SK-MEL-5 (cell line): Measurements from ENCODE around the gene PTCD1. TPM values are rescaled to one million over a fixed set of nuclear protein-coding genes. Genes with fewer than 3 reads are reported as not detected.
"Not testable (repeated sequence)": the region's sequence is repeated elsewhere in the genome, so short reads cannot be mapped to it uniquely, and the experiment has no call there.

ENCODE experiments used
- DNase-seq: peaks from one replicate; pipeline ENCODE4 v3.0.0-alpha.2; 2016; ENCODE audit warnings: low read depth, low spot score
- in situ Hi-C: cut with HindIII; loops from 2 replicates; pipeline ENCODE4 v1.10.0; 2016; ENCODE audit warnings: low sequenced_read_pairs, high pct_unique_total_duplicates, low pct_unique_long_range_greater_than_20kb
- total RNA-seq: library from RNA; depleted of rRNA; stranded (reverse); fragments of >200 nt; shearing (Covaris generic); gene quantifications from 2 replicates; pipeline ENCODE4 v1.2.3, GENCODE V29; 2014

PTCD1 gene
- total RNA-seq, 1 experiment from 2014 or later: 17.4 TPM

DNA sequence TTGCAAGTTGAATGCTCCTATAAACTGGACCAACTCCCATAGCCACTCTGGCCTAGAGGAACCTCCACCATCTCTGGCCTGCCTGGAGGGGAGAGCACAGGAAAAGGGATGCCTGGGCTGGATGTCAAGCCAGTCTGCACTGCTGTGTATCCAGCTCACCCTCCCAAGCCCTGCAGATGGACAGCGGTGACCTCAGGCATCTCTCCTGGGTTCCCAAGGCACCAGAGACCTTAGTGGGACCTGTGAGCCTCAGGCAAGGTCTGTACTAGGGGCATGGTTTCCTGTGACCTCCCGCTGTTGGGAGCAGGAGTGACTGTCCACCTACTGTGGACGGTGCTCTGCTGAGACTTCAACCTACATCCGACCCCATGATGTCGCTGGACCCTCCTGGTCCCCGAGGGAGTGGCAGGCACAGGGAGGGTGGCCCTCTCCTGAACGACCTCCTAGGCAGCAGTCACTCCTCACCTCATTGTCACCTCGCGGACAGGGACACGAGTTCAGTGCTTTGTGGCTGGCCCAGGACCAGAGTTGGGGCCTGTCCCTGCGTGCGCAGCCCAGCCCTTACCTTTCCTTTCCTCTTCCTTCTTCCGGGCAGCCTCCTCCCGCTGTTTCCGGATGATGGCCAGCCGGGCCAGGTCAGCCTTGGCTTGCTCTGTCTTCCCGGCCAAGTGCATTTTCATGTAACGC lies 41.2 kb downstream of the PTCD1 start:
- DNase-seq: no peak
- in situ Hi-C loops: no loop called here

DNA sequence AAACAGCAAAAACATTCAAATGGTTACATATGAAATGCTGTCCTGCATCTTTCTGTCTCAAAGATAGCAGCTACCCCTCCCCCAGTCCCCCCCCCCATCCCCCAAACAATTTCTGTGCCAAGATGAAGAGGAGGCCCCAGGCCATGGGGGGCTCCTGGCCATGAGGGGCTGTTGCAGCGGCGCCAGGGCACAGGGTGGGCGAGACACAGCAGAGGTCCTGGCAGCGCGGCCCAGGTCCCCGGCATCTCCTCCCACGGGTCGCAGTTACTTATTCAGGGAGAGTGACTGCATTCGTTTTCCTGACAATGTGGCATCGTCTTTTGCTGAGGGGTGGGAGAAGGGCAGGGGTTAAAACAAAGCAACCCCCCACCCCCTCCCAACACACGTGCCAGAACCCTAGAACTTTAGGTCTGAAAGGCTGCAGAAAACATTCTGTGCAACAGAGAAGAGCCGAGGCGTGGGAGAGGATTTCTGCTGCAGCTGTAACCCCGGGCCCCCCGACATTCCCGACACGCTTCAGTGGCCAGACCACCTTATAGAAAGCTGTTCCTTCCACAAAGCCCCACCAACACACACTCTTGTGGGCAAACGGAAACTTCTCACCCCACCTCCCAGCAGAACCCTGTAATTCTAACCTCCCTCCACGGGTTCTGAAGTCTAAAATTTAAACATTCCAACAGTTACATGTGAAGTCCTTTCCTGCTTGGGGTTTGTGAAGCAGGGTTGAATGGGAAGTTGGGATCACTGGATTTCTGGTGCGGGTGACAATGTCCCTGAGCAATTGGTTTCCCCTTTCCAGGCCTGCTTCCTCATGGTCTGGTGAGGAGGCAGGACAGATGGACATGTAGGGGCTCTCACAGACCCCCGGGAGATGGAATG lies 41.9 kb downstream of the PTCD1 start:
- in situ Hi-C loops: no loop called here

DNA sequence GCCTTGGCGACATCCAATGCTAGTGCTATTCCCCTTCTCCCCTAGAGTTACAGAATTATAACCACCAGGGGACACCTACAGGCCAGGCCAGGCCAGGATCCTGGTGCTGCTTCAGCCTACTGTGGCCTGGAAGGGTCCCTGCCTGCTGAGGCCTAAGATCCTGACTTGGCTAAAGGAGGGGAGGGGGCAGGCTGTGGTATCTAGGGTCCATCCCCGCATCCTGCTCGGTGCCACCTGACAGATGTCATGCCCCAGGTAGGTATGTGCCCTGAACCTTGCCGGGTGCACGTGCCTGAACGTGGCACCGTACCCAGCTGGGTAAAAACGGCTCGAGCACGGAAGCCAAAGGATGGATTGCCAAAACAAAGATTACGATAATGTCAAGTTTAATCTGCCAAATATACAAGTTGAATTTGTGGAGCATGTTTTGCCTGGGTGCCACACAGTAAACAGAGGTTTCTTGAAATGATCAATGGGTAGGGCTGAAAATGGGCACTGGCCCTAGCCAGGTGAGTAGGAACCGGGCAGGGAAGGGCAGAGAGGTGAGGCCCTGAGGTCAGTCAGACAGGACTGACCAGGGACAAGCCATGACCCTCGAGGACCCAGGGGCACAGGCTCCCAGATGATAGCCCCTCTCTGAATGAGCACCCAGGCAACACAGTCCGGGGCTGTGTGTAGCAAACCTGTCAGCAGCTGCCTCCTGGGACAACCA lies 42.8 kb downstream of the PTCD1 start:
- peak; percentile 42 for DNase-seq

More for the DNA sequence above, 41.9 kb downstream of the PTCD1 start:
- no peak for DNase-seq

GRCh38 chr7:99394188-99394502 lies 44.5 kb downstream of the PTCD1 start:
- no peak for DNase-seq
- in situ Hi-C loops: no loop called here

More for the DNA sequence above, 42.8 kb downstream of the PTCD1 start:
- in situ Hi-C loops: no loop called here

DNA sequence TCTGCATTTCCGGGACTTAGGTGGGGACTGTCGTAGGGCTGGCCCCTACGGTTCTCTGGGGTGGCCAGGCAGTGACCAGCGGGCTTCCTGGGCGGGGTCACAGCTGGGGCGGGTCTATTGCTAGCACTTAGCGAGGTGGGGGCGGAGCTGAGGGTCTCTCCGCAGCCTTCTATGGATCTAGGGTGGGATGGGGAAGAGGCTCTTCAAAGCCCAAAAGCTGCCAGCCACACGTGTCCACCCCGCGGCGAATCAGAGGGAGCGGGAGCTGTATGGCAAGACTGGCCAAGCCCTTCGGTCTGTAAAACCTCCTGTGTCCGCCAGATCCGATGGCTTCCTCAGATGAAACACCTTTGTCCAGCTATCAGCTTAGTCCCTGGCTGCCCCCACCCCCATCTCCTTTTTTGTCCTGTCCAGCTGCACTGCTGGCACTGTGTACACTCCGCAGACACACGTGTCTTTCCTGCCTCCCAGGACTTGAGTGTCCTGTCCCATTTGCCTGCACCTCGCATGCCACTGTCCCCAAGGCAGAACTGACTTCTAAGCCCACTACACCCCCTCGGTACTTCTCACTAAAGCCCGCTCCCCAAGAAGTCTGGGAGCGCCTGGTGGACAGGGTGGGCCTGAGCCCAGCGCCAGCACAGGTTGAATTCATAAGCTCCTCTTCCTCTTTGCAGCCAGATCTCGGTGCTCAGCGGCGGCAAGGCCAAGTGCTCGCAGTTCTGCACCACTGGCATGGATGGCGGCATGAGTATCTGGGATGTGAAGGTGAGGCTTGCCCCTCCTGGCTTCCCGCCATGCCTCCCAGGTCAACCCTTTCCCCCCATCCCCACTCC lies 45.0 kb downstream of the PTCD1 start:
- in situ Hi-C loops: no loop called here

DNA sequence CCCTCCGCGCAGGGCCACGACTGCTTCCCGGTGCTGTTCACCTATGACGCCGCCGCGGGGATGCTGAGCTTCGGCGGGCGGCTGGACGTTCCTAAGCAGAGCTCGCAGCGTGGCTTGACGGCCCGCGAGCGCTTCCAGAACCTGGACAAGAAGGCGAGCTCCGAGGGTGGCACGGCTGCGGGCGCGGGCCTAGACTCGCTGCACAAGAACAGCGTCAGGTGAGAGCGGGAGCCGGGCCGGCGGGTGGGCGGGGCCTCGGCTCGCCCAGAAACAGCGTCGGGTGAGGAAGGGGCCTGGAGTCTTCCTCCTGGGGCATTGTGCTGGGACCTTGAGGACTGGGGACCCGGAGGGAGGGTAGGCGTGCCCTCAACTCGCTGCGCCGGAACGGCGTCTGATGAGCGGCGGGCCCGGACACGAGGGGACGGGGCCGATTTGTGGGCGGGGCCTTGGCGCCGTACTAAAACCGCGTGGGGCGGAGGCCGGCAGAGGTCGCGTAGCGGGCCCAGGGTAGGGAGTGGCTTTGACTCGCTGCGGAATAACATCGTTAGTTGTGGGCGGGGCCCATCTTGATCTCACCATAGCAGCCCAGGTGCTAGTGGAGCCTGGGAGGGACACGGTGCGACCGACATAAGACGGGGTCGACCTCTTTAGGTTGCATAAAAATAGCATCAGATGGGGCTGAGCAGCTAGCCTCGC lies 45.8 kb downstream of the PTCD1 start:
- DNase-seq: no peak
- in situ Hi-C loops: no loop called here

More for the DNA sequence above, 45.0 kb downstream of the PTCD1 start:
- DNase-seq: no peak

DNA sequence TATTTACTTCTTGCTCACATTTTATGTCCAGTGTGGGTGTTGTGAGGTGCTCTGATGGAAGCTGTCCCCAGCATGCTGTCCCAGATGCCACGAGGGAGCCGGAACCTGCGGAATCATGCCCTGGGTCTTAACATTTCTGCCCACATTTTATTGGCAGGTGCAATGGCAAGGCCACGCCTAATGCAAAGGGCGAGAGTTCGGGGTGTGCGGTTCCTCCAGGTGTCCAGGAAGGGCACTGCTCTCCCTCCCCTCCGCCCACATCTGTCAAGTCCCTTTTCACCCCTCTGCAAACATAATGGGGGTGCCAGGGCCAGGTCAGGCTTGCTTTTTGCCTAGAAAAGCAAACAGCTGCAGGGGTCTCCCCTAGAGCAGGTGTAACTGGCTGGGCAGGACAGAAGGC lies 46.6 kb downstream of the PTCD1 start:
- DNase-seq: no peak
- in situ Hi-C loops: no loop called here

DNA sequence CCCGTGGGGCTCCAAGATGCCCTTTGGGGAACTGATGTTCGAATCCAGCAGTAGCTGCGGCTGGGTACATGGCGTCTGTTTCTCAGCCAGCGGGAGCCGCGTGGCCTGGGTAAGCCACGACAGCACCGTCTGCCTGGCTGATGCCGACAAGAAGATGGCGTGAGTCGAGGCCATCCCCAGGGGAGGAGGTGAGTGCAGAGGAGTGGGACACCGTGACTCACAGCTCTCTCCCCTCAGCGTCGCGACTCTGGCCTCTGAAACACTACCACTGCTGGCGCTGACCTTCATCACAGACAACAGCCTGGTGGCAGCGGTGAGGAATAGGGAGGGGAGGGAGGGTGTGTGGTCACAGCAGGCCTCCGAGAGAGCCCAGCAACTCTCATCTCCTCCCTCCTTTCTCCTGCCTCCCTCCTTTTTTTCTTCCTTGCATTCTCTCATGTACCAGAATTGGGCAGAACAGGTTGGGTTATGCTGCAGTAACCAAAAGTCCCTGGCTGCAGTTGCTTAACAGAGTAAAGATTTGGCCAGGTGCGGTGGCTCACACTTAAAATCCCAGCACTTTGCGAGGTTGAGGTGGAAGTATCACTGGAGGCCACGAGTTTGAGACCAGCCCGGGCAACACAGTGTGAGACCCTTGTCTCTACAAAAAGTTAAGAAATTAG lies 47.5 kb downstream of the PTCD1 start:
- in situ Hi-C loops: no loop called here
- no peak for DNase-seq

GRCh38 chr7:99389772-99390171 lies 48.8 kb downstream of the PTCD1 start:
- in situ Hi-C loops: no loop called here
- no peak for DNase-seq

DNA sequence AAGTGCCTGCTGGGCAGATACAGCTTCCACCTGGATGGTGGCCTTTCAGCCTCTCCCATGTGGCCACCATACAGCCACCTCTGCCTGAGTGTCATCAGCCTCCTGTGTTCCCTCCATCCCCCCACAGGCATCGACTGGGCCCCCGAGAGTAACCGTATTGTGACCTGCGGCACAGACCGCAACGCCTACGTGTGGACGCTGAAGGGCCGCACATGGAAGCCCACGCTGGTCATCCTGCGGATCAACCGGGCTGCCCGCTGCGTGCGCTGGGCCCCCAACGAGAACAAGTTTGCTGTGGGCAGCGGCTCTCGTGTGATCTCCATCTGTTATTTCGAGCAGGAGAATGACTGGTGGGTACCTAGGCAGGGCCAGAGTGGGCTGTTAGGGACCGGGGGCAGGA lies 50.7 kb downstream of the PTCD1 start:
- in situ Hi-C loops: no loop called here
- DNase-seq: no peak

DNA sequence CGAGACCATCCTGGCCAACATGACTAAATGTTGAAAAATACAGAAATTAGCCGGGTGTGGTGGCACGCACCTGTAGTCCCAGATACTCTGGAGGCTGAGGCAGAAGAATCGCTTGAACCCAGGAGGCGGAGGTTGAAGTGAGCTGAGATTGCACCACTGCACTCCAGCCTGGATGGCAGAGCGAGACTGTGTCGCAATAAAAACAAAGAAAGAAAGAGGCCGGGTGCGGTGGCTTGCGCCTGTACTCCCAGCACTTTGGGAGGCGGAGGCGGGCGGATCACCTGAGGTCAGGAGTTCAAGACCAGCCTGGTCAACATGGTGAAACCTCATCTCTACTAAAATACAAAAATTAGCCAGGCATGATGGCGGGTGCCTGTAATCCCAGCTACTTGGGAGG lies 51.4 kb downstream of the PTCD1 start:
- DNase-seq, in situ Hi-C loops: not testable (repeated sequence)

DNA sequence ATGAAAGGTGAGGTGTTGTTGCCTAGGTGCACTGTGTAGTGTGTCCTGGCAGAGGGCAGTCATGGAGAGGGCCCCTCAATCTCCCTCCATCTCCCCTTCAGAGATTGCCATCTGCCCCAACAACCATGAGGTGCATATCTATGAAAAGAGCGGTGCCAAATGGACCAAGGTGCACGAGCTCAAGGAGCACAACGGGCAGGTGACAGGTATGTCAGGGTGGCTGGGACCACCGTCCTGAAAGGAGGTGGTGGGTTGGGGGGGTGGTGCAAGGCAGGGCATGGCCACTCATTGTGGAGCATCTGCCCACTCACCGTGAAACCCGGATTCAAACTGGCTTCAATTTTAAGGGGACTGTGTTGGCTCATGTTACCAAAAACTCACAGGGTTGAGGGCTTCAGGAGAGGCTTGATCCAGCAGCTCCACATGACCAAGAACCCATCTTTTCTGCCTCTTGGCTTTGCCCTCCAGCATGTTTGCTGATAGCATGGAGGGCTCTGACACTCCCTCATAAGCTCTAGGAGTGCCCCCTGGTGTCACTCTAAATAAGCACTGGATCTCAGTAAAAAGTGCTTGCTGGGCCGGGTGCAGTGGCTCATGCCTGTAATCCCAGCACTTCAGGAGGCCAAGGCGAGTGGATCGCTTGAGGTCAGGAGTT lies 51.9 kb downstream of the PTCD1 start:
- in situ Hi-C loops: no loop called here
- peak; percentile 84 for DNase-seq

GRCh38 chr7:99385564-99385963 lies 53.0 kb downstream of the PTCD1 start:
- no peak for DNase-seq
- in situ Hi-C loops: no loop called here

- in situ Hi-C loops: no loop called here
- no peak for DNase-seq
These were observed 54.1 kb downstream of the PTCD1 start for GRCh38 chr7:99384523-99384922.

GRCh38 chr7:99383791-99384370 lies 54.7 kb downstream of the PTCD1 start:
- DNase-seq: no peak
- in situ Hi-C loops: no loop called here

DNA sequence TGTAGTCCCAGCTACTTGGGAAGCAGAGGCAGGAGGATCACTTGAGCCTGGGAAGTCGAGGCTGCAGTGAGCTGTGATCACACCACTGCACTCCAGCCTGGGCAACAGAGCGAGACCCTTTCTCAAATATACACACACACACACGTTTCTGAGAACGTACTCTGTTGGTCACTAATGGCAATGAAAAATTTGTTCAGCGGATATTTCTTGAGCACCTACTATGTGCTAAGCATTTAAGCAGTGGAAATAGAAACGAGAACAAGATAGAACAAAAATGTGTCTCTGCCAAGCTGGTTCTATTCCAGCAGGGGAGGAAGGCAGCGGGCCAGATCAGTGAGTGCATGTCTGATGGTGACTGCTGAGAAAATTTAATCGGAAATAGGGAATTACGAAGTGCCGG lies 55.4 kb downstream of the PTCD1 start:
- in situ Hi-C loops: no loop called here
- DNase-seq: no peak
